HG03159 (cell line): ENCODE data around the gene SEC11C.

Source experiments
- ATAC-seq: cut with Tn5 transposase; IDR thresholded peaks from one replicate; pipeline ENCODE4 v1.9.1; 2021; ENCODE audit warnings: mild to moderate bottlenecking, moderate library complexity; ENCODE audit not compliant: unreplicated experiment

Gene SEC11C

GRCh38 chr18:59143441-59143840, 3.8 kb downstream of the SEC11C start:
- no peak for ATAC-seq

GRCh38 chr18:59144483-59144882, 4.8 kb downstream of the SEC11C start:
- no peak for ATAC-seq

- no peak for ATAC-seq
Observed at GRCh38 chr18:59145055-59145454, 5.4 kb downstream of the SEC11C start.

- no peak for ATAC-seq
Observed at GRCh38 chr18:59148192-59148591, 8.5 kb downstream of the SEC11C start.

GRCh38 chr18:59149007-59149406, 9.3 kb downstream of the SEC11C start:
- ATAC-seq, result no peak

DNA sequence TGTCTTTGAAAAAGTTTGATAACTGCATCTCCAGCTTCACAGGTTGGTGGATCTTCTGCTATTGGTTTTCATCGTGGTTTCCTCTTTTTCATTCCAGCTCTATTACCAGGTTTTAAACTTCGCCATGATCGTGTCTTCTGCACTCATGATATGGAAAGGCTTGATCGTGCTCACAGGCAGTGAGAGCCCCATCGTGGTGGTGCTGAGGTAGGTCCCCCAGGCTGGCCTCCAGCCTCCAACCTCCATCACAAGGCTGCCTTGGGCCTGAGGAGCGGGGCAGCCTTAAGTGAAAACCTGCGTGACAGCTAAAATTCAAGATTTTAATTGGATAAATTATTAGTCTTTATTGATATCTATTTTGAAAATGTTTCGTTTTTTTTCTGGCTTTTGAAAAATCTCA, 9.7 kb downstream of the SEC11C start:
- ATAC-seq, result no peak

GRCh38 chr18:59150236-59150635, 10.6 kb downstream of the SEC11C start:
- ATAC-seq, result no peak

DNA sequence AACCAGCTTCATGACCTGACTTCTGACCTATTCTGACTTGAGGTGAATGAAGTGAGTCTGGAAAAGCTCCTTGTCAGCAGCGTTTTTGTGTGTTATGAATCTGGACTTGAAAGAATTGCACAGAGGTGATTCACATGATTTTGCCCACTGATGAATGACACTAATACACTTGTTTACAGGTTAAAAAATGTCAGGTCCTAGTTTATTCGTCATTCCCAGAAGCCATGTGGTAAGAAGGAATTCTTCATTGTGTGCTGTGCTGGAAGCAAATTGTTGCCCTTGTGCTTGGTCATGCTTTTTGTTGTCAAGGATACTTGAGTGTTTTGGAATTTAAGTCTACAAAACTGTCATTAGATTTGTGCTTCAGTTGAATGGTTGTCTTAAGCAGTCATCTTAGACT, 15.5 kb downstream of the SEC11C start:
- ATAC-seq, result no peak

DNA sequence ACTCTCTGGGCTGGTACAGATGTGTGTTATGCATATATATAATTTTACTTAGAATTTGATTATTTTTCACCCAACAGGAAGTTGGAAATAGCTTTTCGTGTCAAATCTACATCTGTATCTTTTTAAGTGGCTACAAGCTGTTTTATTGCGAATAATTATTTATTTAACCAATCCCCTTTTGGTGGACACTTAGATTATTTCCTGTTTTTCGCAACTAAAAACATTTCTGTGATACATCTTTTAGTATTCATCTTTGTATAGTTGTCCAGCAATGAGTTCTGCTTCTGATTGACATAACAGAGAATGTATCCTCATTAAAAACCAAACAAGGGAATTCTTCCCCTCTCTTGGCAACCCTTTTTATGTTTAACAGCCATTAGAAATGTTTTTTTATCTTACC, 16.6 kb downstream of the SEC11C start:
- ATAC-seq, result no peak

DNA sequence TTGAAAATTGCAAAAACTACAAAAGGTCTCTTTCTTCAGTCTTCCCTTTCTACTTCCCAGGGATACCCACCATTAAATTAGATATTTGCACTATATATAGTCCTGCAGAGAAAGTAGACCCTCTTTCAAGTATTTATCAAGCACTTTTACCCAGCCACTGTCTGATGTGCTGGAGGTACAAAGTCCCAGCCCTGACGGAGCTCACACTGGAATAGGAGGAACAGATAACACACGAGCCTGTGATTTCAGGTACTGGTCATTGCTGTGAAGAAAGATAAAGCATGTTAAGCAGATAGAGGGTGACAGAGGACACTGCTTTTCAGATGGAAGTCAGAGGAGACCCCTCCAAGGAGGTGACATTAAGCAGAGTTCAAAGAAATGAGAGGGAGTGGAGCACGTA, 19.6 kb downstream of the SEC11C start:
- no peak for ATAC-seq

DNA sequence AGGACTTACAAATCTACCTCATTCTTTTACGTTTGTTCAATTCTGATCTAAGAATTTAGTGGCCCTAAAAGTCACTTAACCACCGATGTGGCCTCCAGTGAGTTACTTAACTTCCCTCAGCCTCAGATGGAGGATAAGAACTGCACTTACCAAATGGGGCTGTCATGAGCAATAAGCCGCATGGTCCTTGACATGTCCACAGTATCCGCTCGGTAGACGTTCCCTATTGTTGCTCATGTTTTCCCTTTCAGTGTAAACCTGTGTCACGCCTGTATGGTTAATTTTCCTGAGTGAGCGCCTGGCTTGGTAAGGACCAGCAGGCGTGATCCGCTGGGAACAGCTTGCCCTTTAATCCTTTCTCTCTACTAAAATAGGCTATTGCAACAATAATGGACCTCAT, 20.3 kb downstream of the SEC11C start:
- ATAC-seq, result no peak

DNA sequence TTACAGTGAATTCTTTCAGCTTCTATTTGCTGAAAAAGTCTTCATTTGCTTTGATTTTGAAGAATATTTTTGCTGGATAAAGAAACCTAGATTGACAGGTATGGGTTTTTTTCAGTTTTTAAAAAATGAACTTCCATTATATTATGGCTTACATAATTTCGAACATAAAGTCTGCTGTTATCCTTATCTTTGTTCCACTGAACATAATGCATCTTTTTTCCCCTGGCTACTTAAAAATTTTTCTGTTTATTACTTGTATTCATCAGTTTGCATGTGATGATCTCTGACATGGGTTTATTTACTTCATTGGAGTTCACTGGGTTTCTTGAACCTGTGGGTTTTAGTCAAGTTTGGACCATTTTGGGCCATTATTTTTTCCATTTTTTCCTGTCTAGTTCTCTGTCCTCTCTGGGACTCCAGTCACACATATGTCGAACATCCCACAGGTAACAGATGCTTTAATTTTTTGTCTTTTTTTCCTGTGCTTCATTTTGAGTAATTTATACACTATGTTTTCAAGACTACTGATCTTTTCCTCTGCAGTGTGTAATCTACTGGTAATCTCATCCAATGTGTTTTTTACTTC, 33.1 kb downstream of the SEC11C start:
- ATAC-seq, result no peak

DNA sequence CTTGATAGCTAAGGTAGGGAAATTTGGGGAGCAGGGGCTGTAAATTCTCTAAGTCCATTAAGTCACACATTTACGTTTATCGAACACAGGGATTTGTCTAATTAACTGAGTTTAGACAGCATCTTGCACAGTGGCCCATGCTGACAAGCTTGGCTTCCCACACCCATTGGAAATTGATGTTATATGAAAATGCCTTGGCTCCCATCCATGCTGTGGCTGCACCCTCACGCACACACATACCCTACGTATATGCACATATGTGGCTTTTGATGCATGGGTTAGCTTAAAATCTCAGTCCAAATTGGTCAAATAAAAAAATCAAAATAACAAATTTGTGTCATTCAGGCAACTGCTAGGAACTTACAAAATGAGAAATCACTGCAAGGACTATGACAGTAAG, 37.8 kb downstream of the SEC11C start:
- ATAC-seq, result no peak

DNA sequence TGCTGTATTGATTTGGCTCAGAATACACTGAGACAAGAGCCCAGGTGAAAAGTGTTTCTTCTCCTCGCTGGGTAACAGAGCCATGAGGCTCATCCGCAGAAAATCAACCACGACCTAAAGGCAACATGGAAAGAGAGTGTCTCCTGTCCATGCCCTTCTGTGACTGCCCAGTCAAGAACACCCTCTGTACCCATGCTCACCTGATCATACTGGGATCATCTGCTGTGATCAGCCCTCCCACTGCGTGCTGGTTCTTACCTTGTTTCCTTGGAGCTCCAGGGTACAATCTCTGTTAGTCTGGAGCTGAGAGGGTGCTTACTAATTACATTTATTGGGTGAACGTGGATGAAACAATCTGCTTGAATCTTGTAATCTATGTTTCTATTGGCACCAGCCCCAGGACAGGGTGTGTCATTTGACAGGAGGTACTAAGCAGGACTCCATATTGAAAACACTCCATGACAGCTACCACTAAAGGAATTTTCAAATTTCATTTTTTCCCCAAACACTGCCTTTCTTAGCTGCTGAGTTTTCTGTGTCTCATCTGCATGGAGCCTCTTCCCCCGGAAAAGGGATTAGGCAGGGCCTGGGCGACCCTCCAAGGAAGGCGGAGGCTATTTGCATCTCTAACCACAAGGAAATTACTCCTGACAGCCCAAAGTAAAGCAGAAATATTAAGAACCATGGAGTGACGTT, 40.6 kb downstream of the SEC11C start:
- ATAC-seq, result no peak

DNA sequence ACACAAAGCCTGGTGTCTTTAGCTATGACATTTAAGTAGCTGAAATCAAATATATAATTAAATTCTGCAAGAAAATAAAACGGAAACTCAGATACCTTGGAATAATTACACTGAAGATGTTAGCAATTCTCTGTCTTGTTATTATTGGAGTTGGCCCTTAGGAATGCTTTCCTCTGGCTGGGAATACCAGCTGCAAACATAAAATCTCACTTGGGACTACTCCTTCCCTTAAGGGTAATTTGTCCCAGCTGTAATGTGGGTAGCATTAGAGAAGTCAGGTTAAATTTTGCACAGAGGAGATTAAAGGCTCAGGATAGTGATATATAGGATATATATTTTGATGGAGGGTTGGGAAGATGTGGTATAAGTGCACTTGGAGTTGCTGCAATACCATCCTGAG, 43.0 kb downstream of the SEC11C start:
- no peak for ATAC-seq

DNA sequence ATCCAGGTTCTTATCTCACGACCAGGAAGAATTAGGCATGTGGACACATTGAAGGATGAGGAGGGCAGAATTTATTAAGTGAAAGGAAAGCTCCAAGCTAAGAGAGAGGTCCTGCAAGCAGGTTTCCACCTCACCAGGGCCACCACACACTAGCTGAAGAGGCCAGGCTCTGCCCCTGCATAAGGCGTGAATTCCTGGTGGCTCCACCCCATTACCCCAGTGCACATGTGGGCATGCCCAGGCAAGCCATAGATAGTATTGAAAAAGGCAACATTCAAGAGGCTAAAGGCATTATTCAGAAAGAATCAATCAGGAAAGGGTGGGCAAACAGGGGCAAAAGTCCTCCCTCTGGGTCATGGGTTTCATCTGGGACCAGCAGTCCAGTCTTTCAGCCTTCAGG, 49.3 kb downstream of the SEC11C start:
- no peak for ATAC-seq

DNA sequence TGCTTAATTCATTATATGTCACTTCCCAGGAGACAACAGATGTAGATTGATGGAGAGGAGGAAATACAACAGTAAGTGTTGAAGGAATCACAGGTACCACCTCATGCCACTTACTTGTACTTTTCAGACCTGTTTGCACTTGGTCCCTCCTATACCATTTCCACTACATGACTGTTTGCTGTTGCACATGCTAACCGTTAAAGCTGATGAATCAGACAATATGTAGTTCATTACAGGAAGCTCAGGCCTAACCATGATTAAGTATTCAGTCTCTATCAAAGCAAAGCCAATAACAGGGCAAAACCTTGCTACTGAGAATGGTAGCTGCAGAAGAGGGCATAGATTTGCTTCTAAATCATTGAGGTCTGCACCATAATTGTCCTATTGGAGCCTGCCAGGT, 50.1 kb downstream of the SEC11C start:
- no peak for ATAC-seq

- ATAC-seq, result no peak
Observed at GRCh38 chr18:59196161-59196725, 56.6 kb downstream of the SEC11C start.

GRCh38 chr18:59197636-59198035, 58.0 kb downstream of the SEC11C start:
- no peak for ATAC-seq

GRCh38 chr18:59198215-59198614, 58.5 kb downstream of the SEC11C start:
- ATAC-seq, result no peak

DNA sequence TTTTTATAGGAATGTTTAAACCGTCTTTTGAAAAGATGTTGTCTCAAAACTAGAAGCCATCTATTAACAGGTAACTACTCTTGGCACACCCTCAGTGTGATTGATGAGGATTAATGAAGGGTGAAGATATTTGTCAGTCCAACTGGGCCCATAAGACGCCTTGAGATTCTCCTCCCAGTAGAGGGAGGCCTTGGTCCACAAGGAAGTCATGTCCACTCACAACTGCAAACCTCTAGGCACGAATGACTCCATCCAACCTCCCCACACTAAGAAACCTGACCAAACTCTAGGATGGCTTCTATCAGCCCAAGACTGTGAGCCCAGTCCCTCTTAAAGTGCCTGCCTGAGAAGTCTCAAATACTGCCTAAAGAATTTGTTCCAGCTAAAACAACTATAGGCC, 61.1 kb downstream of the SEC11C start:
- ATAC-seq, result no peak

- ATAC-seq, result no peak
Observed at GRCh38 chr18:59202258-59202820, 62.7 kb downstream of the SEC11C start.
